Endodermal cell (in vitro differentiated cells): Measurements from ENCODE around the gene OR2T35. TPM values are rescaled to one million over a fixed set of nuclear protein-coding genes. Genes with fewer than 3 reads are reported as not detected.
"Not testable (repeated sequence)": the region's sequence is repeated elsewhere in the genome, so short reads cannot be mapped to it uniquely, and the experiment has no call there.

Experiments
- DNase-seq: peaks from one replicate; pipeline ENCODE4 v3.0.0-alpha.2; 2017
- H3K27ac ChIP-seq: 2 replicates; pipeline ENCODE4 v1.5.1; 2013; ENCODE audit warnings: mild to moderate bottlenecking, low read depth, low read length, moderate library complexity
- H3K27me3 ChIP-seq: 2 replicates; pipeline ENCODE4 v1.6.1; 2013; ENCODE audit warnings: mild to moderate bottlenecking, low read length, moderate library complexity; ENCODE audit not compliant: insufficient read depth, control insufficient read depth, poor library complexity, severe bottlenecking
- H3K36me3 ChIP-seq: 2 replicates; pipeline ENCODE4 v1.7.0; 2013; ENCODE audit warnings: mild to moderate bottlenecking, low read length, moderate library complexity; ENCODE audit not compliant: control insufficient read depth, insufficient read depth
- H3K4me1 ChIP-seq: one replicate; pipeline ENCODE4 v1.7.0; 2013; ENCODE audit warnings: low read length; ENCODE audit not compliant: control insufficient read depth, insufficient read depth
- H3K4me3 ChIP-seq: 2 replicates; pipeline ENCODE4 v1.5.1; 2013; ENCODE audit warnings: mild to moderate bottlenecking, low read length, moderate library complexity
- H3K9ac ChIP-seq: 2 replicates; pipeline ENCODE4 v1.6.1; 2013; ENCODE audit warnings: mild to moderate bottlenecking, low read length, moderate library complexity; ENCODE audit not compliant: poor library complexity, severe bottlenecking; ENCODE audit errors: extremely low read depth
- H3K9me3 ChIP-seq: 2 replicates; pipeline ENCODE4 v1.6.1; 2013; ENCODE audit warnings: mild to moderate bottlenecking, low read length, moderate library complexity; ENCODE audit not compliant: control insufficient read depth
- H3K27ac Mint-ChIP-seq: 2 replicates; pipeline ENCODE4 v1.8.0; 2020; ENCODE audit warnings: mixed read lengths
- H3K27me3 Mint-ChIP-seq: 2 replicates; pipeline ENCODE4 v1.8.0; 2021; ENCODE audit warnings: mild to moderate bottlenecking, mixed read lengths; ENCODE audit not compliant: insufficient read depth
- H3K36me3 Mint-ChIP-seq: 2 replicates; pipeline ENCODE4 v1.8.0; 2020; ENCODE audit warnings: low read depth, mixed read lengths
- H3K4me1 Mint-ChIP-seq: 2 replicates; pipeline ENCODE4 v1.8.0; 2020; ENCODE audit warnings: mixed read lengths
- H3K4me3 Mint-ChIP-seq: 2 replicates; pipeline ENCODE4 v1.8.0; 2020; ENCODE audit warnings: mild to moderate bottlenecking, moderate library complexity, mixed read lengths
- H3K9me3 Mint-ChIP-seq: 2 replicates; pipeline ENCODE4 v1.8.0; 2020; ENCODE audit warnings: mild to moderate bottlenecking, mixed read lengths
- CTCF ChIP-seq: fragments of 200-600 bp; sonication (generic); conservative IDR thresholded peaks from 2 replicates; pipeline ENCODE4 v1.5.0; 2021; ENCODE audit warnings: antibody characterized with exemption, mild to moderate bottlenecking
- WGBS, 2 experiments: methylation state at CpG; one replicate each; pipeline versions ENCODE4 v1.1.5 to v1.1.7; 2013; ENCODE audit warnings: missing lambda C conversion rate in 2 of 2, mixed read lengths in 1 of 2; ENCODE audit not compliant: insufficient coverage in 1 of 2, insufficient read length in 1 of 2; 5-methylcytosine and 5-hydroxymethylcytosine counted together
- total RNA-seq, 2 donors: library from RNA; stranded (reverse); fragmentation: NEBNext Ultra II Directional in 1 of 2; extraction: Animal tissue kit (Norgen Biotek cat#: 25700) in 1 of 2; gene quantifications; 2 replicates in 1 of 2; 3 replicates in 1 of 2; pipeline ENCODE4 v1.2.1, GENCODE V29; 2021

OR2T35 gene
- total RNA-seq, 2 donors from 2014 or later = not detected

DNA sequence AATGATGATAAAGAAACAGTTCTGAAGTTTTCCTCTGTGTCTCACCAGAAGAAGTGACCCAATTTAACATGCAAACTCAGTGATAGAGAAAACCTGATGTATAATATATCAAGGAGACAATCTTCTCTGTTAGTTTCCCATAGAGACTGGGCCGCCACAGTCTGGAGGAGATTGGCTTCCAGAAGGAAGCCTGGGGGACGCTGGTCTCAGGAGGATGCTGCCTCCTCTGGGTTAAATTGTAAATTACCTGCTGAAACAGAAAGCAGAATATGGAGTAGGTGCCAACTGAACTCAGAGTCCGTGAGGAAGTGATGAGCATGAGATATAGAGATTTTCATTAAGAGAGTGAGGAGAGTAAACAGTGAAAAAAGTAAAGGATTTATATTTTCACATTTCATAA is 41.7 kb upstream of the OR2T35 start:
- H3K27ac Mint-ChIP-seq = no peak overlapping the region
- no peaks in the 10 kb centered on the region for H3K36me3 Mint-ChIP-seq
- 58 to 100% methylated on average over 1 to 3 of the region's 3 CpGs for WGBS, 2 experiments
- H3K27me3 Mint-ChIP-seq = no peaks in the 10 kb centered on the region
- Histone ChIP-seq H3K27me3 (no peaks in the 10 kb centered on the region), H3K27ac (no peak overlapping the region), H3K9me3 (peaks cover 76% of the 10 kb centered on the region), H3K4me3 (no peak overlapping the region), H3K9ac (no peak overlapping the region), H3K4me1 (no peaks in the 10 kb centered on the region), H3K36me3 (no peaks in the 10 kb centered on the region)
- peaks cover 79% of the 10 kb centered on the region for H3K9me3 Mint-ChIP-seq
- DNase-seq = no peak
- H3K4me3 Mint-ChIP-seq = no peak overlapping the region
- H3K4me1 Mint-ChIP-seq = no peaks in the 10 kb centered on the region
- no peak for TF ChIP-seq CTCF

GRCh38 chr1:248681651-248682050 is 36.6 kb upstream of the OR2T35 start:
- Histone ChIP-seq H3K27me3 (no peaks in the 10 kb centered on the region), H3K9me3 (peaks cover 69% of the 10 kb centered on the region), H3K27ac (no peak overlapping the region), H3K9ac (no peak overlapping the region), H3K36me3 (no peaks in the 10 kb centered on the region), H3K4me3 (no peak overlapping the region), H3K4me1 (no peaks in the 10 kb centered on the region)
- no peaks in the 10 kb centered on the region for H3K27me3 Mint-ChIP-seq
- no peak for TF ChIP-seq CTCF
- peaks cover 68% of the 10 kb centered on the region for H3K9me3 Mint-ChIP-seq
- no peaks in the 10 kb centered on the region for H3K36me3 Mint-ChIP-seq
- no peak for DNase-seq
- no peak overlapping the region for H3K4me3 Mint-ChIP-seq
- 75 to 78% methylated on average over 8 of the region's 8 CpGs for WGBS, 2 experiments
- H3K27ac Mint-ChIP-seq = no peak overlapping the region
- H3K4me1 Mint-ChIP-seq = no peaks in the 10 kb centered on the region

DNA sequence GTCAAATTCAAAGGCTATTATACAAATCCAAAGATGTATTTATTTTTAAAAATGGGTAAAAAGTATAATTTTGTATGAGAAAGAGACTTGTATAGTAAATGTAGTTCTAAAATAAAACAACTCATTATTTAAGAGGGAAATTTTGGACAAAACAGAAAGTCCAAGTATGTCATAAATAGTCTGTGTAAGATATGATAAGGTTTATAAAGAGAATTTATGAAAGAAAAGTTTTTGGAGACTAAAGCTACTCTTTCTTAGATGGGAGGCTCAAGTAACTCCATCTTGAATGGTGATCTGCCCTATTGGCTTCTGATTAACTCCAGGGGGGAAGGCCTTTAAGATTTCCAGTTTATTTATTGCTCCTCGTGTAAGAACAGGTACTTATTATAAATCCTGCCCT is 24.9 kb upstream of the OR2T35 start:
- no peak for TF ChIP-seq CTCF
- H3K27me3 ChIP-seq = no peaks in the 10 kb centered on the region
- DNase-seq = no peak
- 83% methylated on average over 1 of the region's 1 CpG; no CpG with 5 or more reads in 1 of the 2 experiments for WGBS, 2 experiments
- H3K4me1 ChIP-seq = no peaks in the 10 kb centered on the region
- peak overlapping the region; percentile 60 for H3K4me3 ChIP-seq
- no peak overlapping the region for H3K27ac ChIP-seq
- Mint-ChIP-seq H3K27ac (no peak overlapping the region), H3K4me3 (no peak overlapping the region), H3K36me3 (no peaks in the 10 kb centered on the region), H3K4me1 (no peaks in the 10 kb centered on the region), H3K9me3 (peaks cover 56% of the 10 kb centered on the region), H3K27me3 (no peaks in the 10 kb centered on the region)
- no peak overlapping the region for H3K9ac ChIP-seq
- no peaks in the 10 kb centered on the region for H3K36me3 ChIP-seq
- H3K9me3 ChIP-seq = peaks cover 64% of the 10 kb centered on the region

DNA sequence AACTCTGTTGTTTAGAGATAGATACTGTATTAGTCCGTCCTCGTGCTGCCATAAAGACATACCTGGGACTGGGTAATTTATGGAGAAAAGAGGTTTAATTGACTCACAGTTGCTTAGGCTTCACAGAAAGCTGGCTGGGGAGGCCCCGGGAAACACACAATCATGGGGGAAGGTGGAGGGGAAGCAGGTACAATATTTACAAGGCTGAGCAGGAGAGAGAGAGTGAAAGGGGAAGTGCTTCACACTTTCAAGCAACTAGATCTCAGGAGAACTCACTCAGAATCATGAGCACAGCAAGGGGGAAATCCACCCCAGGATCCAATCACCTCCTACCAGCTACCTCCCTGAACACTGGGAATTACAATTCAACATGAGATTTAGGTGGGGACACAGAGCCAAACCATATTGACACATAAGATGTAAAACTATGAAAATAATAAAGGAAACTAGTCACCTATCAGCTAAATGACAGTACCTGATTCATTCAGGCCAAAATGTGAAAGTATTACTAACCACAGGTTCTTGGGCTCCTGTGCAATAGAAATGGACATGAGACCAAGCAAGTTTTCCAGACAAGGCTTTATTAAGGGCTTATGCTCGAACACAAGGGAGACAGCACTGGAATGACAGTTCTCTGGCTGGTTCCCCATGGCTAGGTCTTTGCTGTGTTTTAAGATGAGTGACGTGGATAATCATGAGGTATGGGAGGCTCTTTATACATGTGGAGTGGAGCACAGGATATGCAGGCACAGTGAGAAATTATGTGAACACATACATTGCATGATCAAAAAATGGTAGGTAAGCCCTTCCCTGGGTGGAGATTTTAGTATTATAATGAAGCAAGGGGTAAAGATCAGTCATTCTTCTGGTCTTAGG is 18.6 kb upstream of the OR2T35 start:
- H3K27ac ChIP-seq, H3K27me3 ChIP-seq, DNase-seq, H3K4me1 ChIP-seq, H3K36me3 Mint-ChIP-seq, H3K4me3 ChIP-seq, H3K27ac Mint-ChIP-seq, H3K36me3 ChIP-seq, H3K9ac ChIP-seq, H3K27me3 Mint-ChIP-seq, H3K4me3 Mint-ChIP-seq, H3K4me1 Mint-ChIP-seq: not testable (repeated sequence)
- peaks cover 37% of the 10 kb centered on the region for H3K9me3 ChIP-seq
- H3K9me3 Mint-ChIP-seq = peaks cover 82% of the 10 kb centered on the region
- 67 to 81% methylated on average over 4 to 5 of the region's 5 CpGs for WGBS, 2 experiments

DNA sequence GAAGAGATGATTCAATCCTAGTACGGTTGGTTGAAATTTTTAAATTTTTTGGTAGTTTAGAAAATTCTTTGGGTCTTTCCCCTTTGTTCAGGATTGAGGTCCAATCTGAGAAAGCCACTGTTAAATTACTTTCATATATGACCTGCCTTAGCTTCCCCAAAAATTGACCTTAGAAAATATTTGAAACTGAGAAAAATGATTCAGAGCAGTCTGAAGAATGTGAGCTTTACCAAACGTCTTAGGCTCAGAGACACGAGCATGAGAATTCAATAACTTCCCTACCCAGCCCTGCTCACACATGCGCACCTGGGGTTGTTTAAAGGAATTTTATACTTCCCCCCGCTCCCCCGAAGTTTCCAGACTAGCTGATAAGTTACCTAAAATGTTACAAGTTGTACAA is 11.7 kb upstream of the OR2T35 start:
- H3K4me1 ChIP-seq, H3K36me3 Mint-ChIP-seq, H3K4me3 ChIP-seq, H3K27ac Mint-ChIP-seq, H3K27me3 ChIP-seq, H3K9ac ChIP-seq, DNase-seq, H3K4me3 Mint-ChIP-seq, H3K36me3 ChIP-seq, H3K27me3 Mint-ChIP-seq, H3K4me1 Mint-ChIP-seq, H3K27ac ChIP-seq: not testable (repeated sequence)
- H3K9me3 ChIP-seq = peaks cover 17% of the 10 kb centered on the region
- 90% methylated on average over 2 of the region's 6 CpGs; no CpG with 5 or more reads in 1 of the 2 experiments for WGBS, 2 experiments
- peaks cover 52% of the 10 kb centered on the region for H3K9me3 Mint-ChIP-seq
